NAMALWA (cell line): ENCODE results near the gene RNF214.
A peak's percentile ranks its signal among the peaks of the same experiment; 100 is the strongest.

ENCODE experiments used
- DNase-seq: peaks from one replicate; pipeline ENCODE4 v3.0.0-alpha.2; 2015; ENCODE audit warnings: low spot score

The RNF214 gene

DNA sequence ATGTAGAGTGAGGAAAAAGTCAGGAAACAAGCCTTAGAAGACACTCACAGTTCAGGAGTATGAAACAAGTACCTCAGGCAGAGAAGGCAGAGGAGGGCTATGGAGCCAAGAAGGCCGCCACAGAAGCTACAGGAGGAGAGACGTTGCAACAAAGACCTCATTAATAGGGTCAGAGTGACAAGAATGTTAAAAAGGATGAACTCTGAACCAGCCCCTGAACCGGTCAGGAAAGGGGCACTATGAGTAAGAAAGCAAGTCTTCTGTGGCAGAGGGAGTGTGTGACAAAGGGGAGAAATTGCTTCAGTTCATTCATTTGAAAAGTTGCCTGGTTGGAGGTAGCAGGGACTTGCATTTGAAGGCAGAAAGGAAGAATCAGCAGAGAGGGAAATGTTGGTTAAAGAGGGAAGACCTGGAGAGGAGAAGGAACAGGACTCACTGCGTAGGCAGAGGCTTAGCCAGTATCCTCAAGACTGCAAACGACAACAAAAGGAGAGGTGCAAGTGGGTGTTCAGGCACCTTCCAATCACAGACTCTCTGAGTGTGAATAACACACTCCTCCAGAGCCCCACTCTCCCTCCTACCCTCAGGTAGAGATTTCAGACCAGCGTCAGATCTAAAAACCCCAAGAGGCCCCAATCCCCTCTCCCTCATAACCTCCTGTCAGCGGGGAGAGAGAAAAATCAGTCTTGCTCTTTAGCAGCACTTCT lies 17.9 kb upstream of the RNF214 start:
- DNase-seq: no peak

DNA sequence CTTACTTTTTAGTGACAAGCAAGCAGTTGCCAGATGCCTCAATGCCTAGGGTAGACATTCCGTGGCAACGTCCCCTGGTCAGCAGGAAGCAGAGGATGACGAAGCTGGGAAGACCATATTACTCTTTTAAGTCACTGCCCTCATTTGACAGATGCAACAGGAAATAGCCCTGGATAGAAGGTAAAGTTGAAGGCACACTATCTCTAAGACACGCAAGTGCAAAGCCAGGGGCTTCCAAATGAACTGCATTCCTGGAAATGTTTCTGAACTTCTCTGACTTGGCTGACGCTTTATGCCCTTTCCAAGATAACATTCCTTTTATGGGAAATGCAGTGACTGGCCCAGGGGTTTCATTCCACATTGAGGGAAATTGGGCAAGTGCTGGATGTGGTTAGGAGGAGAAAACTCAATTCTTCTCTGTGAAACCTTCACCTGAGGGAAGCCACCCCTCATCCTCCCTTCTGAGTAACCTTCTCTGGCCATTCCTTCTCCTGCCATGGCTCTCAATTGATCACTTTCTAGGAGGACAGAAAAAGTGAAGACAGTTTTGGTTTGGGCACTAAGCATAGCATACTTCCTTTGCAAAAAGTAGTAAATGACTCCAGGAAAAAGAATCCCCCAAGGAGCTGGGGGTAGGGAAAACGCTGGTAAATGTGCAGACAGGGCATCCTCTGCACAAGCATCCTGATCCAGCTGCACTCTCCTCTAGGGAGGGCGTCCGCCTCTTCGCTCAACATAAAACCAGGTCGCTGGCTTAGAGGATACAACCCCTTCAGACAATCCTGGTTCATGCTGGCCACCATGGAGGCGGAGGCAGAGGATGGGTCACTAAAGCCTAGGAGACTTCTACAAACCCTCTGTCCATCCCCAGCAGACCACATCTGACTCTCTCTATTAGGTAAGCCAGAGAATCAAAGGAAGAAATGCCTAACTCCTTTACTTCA lies 15.1 kb upstream of the RNF214 start:
- no peak for DNase-seq

DNA sequence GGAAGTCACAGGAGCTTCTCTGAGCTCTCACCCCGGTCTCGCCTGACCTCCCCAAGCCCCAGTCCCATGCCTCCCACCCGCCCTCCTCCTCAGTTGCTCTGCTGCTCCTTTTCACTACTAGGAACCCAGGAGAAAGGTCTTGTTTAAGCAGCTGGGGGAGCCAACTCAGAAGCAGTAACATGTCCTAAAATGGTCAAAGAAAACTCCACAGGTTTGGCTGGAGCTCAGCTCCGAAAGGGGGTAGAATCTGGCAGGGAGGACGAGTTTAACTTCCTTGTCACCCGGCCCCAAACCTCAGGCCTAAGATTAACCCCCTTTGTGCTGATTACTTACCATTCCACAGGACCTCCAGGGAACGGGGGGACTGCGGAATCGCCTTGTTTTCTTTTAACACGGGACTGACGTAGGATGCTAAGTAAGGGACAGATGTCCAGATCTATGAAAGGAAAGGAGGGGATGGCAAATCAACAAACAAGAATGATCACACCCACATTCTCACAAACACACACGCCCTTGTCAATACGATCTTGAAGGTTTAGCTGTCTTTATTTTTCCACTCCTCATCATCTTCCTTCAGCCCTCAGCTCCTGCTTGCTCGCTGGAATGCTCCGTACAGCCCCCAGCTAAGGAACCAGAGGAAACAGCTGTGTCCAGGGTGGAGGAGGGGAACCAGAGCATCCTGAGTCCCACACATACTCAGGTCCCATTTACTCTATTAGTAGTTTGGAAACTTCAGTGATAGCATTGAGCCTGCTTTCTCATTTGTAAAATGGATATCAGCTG lies 14.1 kb upstream of the RNF214 start:
- DNase-seq: no peak

DNA sequence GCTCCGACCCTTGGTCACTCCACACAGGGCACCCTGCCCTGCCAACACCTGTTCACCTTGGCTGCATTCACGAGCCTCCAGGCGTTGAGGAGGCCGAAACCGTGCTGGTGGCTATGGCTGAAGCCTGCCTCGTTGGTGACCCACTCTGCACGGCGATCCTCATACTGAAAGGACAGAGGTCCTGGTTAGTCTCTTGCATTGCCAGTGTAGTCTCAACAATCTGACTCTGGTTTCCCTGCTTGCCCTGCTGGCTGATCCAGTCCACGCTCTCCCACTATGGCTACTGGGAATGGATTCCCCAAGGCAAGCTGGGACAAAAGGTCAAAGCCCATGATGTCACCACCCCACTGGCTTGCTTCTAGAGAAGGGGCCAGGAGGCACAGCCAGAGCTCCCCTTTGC lies 13.5 kb upstream of the RNF214 start:
- no peak for DNase-seq

DNA sequence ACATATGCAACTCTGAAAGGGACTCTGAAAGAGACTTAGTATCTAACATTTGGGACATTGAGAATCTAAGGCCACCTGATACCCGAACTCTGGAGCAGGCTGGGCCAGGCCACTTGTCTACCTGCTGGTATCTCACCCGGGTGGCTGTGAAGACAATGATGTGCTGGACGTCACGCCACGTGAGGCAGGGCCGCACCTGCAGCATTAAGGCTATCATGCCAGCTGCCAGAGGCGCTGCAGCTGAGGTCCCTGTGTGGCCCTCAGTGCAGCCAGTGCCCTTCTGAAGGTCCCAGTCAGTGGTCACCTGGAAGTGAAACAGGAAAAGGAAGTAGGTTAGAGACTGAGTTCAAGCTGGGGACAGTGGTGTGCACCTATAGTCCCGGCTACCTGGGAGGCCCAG lies 13.0 kb upstream of the RNF214 start:
- DNase-seq: no peak

DNA sequence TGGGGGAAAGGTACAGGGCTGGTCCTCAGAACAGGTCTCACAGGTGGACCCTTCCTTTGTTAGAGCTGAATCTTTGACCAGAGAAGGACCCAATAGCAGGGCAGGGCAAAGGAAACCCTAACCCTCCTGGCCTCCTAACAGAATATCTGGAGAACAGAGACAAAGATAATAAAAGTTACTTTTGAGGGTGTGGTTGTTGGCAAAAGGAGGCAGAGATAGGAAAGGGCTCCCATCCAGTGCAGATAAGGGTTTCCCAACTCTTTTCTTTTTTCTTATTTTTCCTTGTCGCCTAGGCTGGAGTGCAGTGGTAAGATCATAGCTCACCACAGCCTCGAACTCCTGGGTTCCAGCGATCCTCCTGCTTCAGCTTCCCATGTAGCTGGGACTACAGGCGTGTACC lies 12.5 kb upstream of the RNF214 start:
- DNase-seq: no peak

DNA sequence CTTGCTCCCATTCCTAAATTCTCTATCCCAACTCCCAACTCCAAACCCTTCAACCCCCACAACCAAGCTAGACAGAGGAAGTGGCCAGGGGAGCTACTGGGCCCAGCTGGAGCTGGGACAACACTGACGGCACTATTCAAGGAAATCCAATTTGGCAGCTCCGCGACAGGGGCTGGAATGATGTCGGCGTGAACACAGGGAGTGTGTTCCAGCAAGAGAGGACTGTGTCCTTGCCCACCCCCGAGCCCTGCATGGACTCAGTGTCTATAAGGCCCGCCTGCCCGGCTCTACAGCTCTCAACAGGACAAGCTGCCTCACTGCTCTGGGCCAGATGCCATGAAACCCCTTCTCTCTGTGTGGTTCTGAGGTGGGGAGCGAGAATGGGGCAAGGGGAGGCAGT lies 11.9 kb upstream of the RNF214 start:
- no peak for DNase-seq

DNA sequence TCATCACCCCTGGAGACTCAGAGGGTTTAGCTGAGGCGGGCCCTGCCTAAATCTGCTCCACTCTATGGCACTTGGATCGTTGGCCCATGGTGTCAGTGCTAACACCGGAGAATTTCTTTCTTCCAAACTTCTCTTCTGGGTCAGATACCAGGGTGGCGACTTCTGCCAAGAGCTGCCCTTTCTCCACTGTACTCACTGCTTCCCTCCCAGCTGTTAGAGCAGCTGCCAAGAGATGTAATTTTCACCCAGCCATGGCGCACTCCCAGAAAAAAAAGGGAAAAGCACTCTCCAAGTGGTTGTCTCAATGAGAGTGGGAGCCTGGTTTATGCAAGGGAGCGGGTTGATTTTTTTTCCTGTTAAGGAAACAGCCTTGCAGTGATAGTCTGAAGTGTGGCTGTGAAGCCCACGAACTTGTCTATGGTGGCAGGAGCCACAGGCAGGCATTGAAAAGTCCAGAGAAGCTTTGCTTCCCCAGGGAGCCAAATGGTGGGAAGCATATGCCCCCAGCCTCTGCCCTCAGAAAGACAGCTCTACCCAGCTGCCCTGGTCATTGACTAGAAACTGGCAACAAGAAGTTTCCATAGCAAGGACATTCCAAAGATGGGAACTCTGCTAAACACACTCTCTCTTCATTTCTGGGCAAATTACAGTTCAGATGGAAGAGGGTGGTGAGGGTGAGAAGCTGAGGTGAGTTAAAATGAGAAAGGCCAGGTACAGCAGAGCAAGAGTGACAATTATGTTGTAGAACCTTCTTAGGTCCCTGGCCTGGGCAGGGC lies 11.3 kb upstream of the RNF214 start:
- DNase-seq: no peak

DNA sequence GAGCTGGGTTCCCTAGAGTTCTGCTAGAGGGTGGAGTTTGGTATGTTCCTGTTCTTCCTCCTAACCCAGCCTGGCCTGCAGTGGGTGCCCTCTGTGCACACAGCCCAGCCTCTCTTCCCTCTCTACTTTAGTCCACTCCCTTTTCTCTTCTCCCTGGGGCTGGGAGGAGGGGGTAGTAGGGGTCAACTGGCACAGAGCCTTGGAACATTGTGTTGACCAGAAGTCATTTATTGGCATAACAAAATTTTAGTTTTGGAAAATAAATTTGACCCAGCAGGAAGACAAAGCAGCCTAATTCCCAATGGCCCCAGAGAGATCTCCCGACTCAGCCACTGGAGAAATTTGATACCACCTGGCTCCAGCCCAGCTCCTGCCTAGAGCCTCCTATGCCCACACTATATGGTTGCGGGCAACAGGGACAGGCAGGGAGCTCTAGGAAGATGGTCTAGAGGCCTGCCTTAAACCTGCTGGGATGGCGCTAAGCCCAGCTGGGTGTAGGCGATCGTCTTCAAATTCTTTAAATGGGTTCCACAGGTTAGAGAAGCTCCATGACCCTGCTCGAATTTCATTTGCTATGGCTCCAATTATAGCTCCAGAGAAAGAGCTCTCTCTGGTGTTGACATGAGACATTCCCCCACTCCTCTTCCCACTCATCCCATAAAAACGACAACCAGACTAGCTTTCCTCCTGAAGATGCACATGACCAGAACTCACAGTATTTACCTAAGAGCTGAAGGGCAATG lies 10.5 kb upstream of the RNF214 start:
- no peak for DNase-seq

DNA sequence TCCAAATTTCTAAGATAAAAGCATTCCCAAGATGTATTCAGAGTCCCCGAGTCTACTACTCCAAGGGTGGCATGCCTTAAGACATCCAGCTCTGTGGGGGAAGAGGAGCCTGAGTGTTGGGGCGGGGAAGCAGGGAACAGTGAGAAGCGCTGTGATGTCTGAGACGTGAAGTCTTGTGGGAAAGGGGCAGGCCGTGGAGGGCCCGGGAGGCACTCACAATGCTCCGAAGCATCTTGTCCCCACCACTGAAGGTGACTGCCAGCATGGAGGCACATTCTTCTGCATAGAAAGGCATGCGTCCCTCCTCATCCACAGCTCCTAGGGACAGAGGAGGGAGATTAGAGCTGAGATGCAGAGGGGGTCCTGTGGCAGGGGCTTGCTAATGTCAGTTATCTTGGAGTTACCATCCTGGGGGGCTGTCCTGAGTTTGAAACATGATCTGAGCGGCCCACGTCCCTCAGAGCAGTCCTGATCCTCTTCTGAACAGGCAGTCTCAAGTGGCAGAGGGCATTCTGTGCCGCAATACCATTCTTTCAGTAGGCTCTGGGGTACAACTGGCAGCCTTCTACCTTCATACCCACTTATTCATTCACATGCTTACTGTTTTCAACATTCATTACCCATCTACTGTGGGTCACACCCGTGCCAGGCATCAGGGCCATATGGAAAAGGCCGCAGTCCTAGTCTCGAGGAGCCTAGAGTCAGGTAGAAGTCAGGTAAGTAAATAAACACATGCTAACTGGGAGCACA lies 9.3 kb upstream of the RNF214 start:
- no peak for DNase-seq

DNA sequence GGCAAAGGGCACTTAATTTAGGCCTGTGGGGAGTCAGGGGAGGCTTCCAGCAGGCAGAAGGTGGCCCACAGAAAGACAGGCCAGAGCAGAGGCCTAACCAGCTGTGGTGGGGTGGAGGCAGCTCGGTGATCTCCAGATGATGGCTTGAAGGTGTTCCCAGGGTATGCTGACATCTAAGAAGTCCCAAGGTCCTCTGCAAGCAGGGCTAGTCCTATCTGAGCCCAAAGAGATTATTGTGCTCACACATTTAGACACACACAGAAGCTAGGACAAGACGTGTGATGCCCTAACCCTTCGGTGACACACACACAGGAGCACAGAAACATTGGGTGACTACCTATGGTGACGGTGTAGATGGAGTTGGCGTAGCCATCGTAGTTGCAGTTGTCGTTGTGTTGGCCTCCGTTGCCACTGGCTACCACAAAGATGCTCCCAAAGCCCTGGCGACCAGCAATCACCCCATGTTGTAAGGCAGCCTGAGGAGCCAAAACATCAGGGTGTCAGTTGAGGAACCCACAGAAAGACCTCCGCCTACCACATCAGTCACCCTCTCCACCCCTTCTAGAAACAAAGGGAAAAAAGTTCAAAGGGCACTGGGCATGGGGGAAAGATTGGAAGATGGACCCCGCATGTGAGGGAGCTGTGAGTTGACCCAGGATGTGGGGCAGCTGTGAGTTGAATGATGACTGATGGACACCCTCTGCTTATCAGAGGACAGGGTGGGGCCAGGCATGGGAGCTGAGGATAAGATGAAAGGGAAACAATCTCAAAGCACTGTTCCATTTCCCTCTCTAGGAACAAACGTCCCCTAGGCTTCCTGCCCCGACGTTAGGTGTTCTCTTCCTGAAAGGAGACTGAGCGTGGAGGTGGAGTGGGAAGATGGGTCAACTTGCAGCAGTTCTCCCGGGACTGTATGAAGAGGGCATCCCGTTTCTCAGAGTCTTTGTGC lies 8.5 kb upstream of the RNF214 start:
- no peak for DNase-seq

DNA sequence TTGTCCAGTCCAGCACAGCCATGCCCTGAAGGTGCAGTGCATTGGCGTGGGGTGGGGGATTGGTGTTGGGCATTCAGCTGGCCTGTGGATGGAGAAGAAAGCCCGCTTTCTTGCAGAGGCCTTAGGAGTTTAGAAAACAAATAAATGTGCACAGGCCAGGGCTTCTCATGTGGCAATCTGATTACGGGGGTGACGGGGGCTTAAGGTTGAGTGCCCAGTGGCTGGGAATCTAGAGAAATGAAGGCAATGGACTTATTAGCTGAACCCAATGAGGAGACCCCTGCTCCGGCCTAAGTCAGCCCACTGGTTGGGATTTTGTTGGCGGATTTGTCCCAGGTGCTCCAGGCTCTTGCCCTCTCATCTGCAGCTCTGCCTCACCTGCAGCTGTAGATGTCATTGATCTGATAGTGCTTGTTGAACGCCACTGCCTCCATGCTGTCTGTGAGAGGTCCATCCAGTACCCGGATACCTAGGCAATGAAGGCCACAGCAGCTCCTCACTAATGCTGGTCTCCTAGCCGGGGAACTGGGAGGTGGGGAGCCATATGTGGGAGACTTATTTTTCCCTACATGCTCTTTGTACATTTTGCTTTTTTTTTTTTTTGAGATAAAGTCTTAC lies 6.8 kb upstream of the RNF214 start:
- no peak for DNase-seq

DNA sequence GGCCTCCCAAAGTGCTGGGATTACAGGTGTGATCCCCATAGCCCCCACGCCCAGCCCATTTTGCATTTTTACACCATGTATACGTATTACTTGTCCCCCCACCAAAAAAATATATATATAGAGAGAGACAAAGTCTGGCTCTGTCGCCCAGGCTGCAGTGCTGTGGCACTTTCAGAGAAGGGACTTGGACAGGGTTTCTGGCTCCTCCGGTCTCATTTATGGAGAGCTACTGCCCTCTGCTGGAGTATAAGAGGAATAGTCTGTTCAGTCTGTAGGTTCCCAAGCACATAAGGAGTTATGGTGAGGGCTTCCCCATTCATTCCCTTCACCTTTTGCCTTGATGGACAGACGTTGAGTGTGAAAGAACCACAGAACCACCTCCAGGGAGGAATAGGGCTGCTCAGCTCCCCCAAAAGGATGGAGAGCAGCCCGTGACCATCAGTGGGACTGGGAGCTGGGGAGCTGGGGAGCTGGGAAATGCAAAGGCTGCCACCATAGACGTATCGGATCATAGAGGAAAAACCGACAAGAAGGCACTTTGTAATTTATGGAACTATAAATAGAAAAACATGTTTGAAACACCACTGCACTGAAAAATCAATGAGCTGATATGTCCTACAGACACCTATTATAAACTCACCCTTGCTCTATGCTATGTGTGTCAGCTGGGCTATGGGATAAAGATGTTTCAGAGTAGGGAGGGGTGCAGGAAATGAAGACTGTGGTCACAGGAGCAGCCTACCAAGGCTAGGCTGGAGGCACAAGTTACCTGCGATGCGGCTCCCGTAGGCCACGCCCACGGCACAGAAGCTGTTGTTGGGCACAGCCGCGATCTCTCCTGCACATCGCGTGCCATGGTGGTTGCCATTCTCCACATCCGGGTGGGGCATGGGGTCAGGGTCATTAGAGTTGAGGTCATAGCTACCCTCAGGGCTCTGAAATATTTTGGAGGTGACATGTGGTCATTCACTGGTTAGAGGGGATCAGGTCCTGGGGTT lies 5.8 kb upstream of the RNF214 start:
- peak; percentile 85 for DNase-seq

DNA sequence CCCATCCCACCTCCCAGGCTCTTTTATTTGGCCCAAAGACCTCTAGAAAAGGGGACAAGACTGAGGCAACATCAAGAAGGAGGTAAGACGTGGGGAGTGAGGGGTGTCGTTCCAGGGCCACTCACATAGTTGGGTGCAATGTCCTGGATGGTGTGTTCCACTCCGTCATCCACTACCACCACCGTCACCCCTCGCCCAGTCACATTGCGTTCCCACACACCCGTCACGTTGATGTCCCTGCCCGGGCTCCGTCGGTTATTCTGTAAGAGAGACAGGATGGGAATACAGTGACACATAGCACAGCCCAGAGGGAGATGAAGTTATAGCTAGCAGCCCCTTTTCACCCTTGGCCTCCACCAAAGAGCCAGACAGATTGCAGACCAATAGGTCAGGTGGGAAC lies 4.4 kb upstream of the RNF214 start:
- DNase-seq: no peak

DNA sequence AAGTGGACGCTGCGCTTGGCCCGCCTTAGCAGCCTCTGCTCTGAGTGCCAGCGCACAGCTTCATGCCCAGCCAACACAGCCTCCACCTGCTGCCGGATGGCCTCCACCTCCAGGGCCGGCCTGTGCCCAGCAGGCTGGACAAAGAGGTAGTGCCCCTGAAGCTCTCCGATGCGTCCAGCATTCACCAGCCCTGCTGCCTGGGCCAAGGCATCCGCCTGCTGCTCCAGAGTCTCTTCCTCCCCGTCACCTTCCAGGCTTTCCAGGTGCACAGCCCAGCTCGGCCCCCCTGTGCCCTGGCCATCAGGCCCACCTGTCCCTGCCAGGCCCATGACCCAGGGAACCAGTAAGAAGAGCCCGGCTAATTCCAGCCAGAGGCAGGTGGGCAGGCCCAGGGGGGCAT lies 3.1 kb upstream of the RNF214 start:
- no peak for DNase-seq

DNA sequence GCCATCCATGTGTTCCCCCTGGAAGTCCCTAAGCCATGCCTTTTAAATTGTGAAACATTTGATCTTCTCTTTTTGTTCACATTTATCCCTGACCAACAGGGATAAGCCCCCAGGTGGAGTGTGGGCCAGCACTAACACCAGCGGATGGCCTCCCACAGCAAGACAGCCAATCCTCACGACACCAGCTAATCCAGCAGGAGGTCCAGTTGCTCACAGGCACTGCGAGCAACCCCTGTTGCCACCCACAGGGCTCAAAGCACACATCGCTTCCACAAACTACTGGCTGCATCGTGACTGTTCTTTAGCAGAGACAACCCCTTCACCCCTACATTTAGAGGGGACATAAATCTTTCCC lies 2.6 kb upstream of the RNF214 start:
- DNase-seq: no peak

DNA sequence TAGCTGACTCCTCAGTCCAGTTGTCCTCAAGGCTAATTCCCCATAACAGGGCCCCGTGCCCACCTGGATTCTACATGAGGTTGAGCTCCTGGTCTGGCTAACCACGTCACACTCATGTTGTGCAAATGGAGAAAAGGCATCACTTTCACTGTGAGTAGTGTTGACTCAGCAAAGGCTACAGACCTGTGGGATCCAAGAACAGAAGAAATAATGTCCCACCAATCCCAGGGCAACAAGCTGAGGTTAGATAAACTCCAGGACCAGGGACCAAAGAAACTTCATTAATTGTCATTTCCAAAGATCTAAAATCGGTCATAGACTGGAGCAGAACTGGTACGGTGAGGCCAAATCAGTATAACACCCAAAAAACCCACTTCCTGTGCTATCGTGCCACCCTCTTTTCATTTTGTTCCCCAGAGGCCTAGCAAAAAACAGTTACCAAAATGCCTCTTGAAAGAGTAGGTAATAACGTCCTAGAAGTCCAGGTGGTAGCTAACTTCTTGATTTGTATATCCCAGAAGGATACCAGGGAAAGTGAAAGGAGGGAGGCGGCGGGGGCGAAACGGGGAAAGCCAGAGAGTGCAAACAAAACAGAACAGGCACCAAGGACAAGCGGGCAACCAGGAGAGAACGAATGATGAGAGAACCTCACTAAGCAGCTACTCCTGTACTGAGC lies 2.0 kb upstream of the RNF214 start:
- peak; percentile 71 for DNase-seq
